ENCODE data around the gene GPR146.

The GPR146 gene

GRCh38 chr7:1061180-1061579, 16.8 kb downstream of the GPR146 start:
- H3K4me3 ChIP-seq: no peak overlapping the region
- no peak for DNase-seq
- H3K4me1 ChIP-seq: peaks cover 0 to 39% (median 23%) of the 10 kb centered on the region in 4 donors
- no peaks in the 10 kb centered on the region for H3K9me3 ChIP-seq
- peaks cover 0 to 13% (median 0%) of the 10 kb centered on the region in 3 donors for H3K36me3 ChIP-seq
- H3K27me3 ChIP-seq: no peaks in the 10 kb centered on the region
- peak overlapping the region in 1 of 2 donors; percentile 58 for H3K27ac ChIP-seq
- intact Hi-C loops (cut with DNase I; ENCODE audit: low total_unique reads): loop anchor here (2.0 kb wide), 1 partner anchor 32 kb away; no protein-coding TSS in a partner anchor
- no peak for TF ChIP-seq CTCF (IDR thresholded peaks at IDR 0.05)

- Histone ChIP-seq H3K4me1 (peaks cover 0 to 37% (median 23%) of the 10 kb centered on the region in 4 donors), H3K27me3 (no peaks in the 10 kb centered on the region)
- intact Hi-C loops (cut with DNase I; ENCODE audit: low total_unique reads): no loop called here
These were observed 18.2 kb downstream of the GPR146 start for GRCh38 chr7:1062296-1063294.

GRCh38 chr7:1063361-1063760, 19.0 kb downstream of the GPR146 start:
- Histone ChIP-seq H3K27ac (no peak overlapping the region), H3K4me3 (no peak overlapping the region), H3K9me3 (no peaks in the 10 kb centered on the region), H3K4me1 (peaks cover 0 to 37% (median 23%) of the 10 kb centered on the region in 4 donors), H3K27me3 (no peaks in the 10 kb centered on the region), H3K36me3 (peaks cover 0 to 1% (median 0%) of the 10 kb centered on the region in 3 donors)
- intact Hi-C loops (cut with DNase I; ENCODE audit: low total_unique reads): no loop called here
- DNase-seq: no peak
- TF ChIP-seq CTCF (IDR thresholded peaks at IDR 0.05): no peak

More at GRCh38 chr7:1062296-1063294, 18.2 kb downstream of the GPR146 start:
- no peak for TF ChIP-seq CTCF (IDR thresholded peaks at IDR 0.05)
- Histone ChIP-seq H3K9me3 (no peaks in the 10 kb centered on the region), H3K4me3 (no peak overlapping the region), H3K27ac (no peak overlapping the region), H3K36me3 (peaks cover 0 to 9% (median 0%) of the 10 kb centered on the region in 3 donors)
- no peak for DNase-seq

GRCh38 chr7:1064581-1064980, 20.2 kb downstream of the GPR146 start:
- Histone ChIP-seq H3K4me1 (peaks cover 0 to 31% (median 23%) of the 10 kb centered on the region in 4 donors), H3K27me3 (no peaks in the 10 kb centered on the region), H3K36me3 (no peaks in the 10 kb centered on the region), H3K27ac (no peak overlapping the region), H3K9me3 (no peaks in the 10 kb centered on the region), H3K4me3 (no peak overlapping the region)
- intact Hi-C loops (cut with DNase I; ENCODE audit: low total_unique reads): no loop called here
- TF ChIP-seq CTCF (IDR thresholded peaks at IDR 0.05): no peak
- DNase-seq: no peak

- no peaks in the 10 kb centered on the region for H3K27me3 ChIP-seq
- no peak overlapping the region for H3K27ac ChIP-seq
- no peaks in the 10 kb centered on the region for H3K36me3 ChIP-seq
- DNase-seq: no peak
- intact Hi-C loops (cut with DNase I; ENCODE audit: low total_unique reads): loop anchor here (1.0 kb wide), 1 partner anchor 72 kb away; no protein-coding TSS in a partner anchor
- peaks cover 0 to 26% (median 19%) of the 10 kb centered on the region in 4 donors for H3K4me1 ChIP-seq
- H3K4me3 ChIP-seq: peak overlapping the region; percentile 21 to 23
- H3K9me3 ChIP-seq: no peaks in the 10 kb centered on the region
- TF ChIP-seq CTCF (IDR thresholded peaks at IDR 0.05): no peak
These were observed 20.9 kb downstream of the GPR146 start for GRCh38 chr7:1065263-1065584.
